ENCODE results near the gene NOP16.

DNA sequence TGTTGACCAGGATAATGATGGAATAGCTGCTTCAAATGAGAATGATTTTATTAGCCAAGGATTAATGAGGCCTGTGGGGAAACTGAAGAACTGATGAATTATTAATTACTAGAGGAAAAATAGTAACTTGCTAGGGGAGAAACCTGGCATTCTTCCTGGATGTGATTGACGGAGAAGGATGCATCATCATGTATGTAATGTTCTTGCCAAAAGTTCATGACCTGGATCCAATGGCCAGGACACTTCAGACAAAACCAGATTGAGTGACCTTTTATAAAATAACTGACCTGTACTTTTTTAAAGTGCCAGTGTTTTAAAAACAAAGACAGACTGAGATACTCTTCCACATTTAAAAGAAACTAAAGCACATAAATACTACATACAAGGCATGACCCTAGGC is 50.5 kb downstream of the NOP16 start:
- TF ChIP-seq, protein P1, sequence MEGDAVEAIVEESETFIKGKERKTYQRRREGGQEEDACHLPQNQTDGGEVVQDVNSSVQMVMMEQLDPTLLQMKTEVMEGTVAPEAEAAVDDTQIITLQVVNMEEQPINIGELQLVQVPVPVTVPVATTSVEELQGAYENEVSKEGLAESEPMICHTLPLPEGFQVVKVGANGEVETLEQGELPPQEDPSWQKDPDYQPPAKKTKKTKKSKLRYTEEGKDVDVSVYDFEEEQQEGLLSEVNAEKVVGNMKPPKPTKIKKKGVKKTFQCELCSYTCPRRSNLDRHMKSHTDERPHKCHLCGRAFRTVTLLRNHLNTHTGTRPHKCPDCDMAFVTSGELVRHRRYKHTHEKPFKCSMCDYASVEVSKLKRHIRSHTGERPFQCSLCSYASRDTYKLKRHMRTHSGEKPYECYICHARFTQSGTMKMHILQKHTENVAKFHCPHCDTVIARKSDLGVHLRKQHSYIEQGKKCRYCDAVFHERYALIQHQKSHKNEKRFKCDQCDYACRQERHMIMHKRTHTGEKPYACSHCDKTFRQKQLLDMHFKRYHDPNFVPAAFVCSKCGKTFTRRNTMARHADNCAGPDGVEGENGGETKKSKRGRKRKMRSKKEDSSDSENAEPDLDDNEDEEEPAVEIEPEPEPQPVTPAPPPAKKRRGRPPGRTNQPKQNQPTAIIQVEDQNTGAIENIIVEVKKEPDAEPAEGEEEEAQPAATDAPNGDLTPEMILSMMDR (IDR thresholded peaks at IDR 0.05) = no peak
- no peak for TF ChIP-seq POLR2AphosphoS5 (IDR thresholded peaks at IDR 0.05)
- no peak for TF ChIP-seq POLR2A (IDR thresholded peaks at IDR 0.05)
